Stomach smooth muscle (tissue), 2 donors: ENCODE data around the gene P2RY14.

ENCODE experiments used
- H3K27ac ChIP-seq: one replicate; pipeline ENCODE4 v1.7.0; 2013; ENCODE audit warnings: mild to moderate bottlenecking, low read length, inconsistent platforms
- H3K27me3 ChIP-seq, 2 donors: one replicate each; pipeline ENCODE4 v1.7.0; 2013; ENCODE audit warnings: low read length in 2 of 2; ENCODE audit not compliant: insufficient read depth in 2 of 2, control insufficient read depth in 1 of 2
- H3K36me3 ChIP-seq, 2 donors: one replicate each; pipeline ENCODE4 v1.7.0; 2013; ENCODE audit warnings: low read length in 2 of 2; ENCODE audit not compliant: control insufficient read depth in 2 of 2, insufficient read depth in 2 of 2
- H3K4me1 ChIP-seq: one replicate; pipeline ENCODE4 v1.7.0; 2013; ENCODE audit warnings: low read length; ENCODE audit not compliant: control insufficient read depth, insufficient read depth
- H3K4me3 ChIP-seq, 2 donors: one replicate each; pipeline ENCODE4 v1.7.0; 2013; ENCODE audit warnings: low read length in 2 of 2
- H3K9ac ChIP-seq, 2 donors: one replicate each; pipeline ENCODE4 v1.7.0; 2013; ENCODE audit warnings: low read length in 2 of 2, mild to moderate bottlenecking in 1 of 2
- H3K9me3 ChIP-seq, 2 donors: one replicate each; pipeline ENCODE4 v1.7.0; 2013; ENCODE audit warnings: low read length in 2 of 2; ENCODE audit not compliant: control insufficient read depth in 2 of 2
- donor health status: healthy.
- donor health status: Pancreatic carcinoma.

P2RY14 gene

GRCh38 chr3:151282921-151283320 lies 4.6 kb upstream of the P2RY14 start:
- Histone ChIP-seq H3K4me3 (no peak overlapping the region), H3K9me3 (no peaks in the 10 kb centered on the region), H3K27ac (no peak overlapping the region), H3K27me3 (no peaks in the 10 kb centered on the region), H3K9ac (no peak overlapping the region), H3K4me1 (peaks cover 3% of the 10 kb centered on the region), H3K36me3 (no peaks in the 10 kb centered on the region)

DNA sequence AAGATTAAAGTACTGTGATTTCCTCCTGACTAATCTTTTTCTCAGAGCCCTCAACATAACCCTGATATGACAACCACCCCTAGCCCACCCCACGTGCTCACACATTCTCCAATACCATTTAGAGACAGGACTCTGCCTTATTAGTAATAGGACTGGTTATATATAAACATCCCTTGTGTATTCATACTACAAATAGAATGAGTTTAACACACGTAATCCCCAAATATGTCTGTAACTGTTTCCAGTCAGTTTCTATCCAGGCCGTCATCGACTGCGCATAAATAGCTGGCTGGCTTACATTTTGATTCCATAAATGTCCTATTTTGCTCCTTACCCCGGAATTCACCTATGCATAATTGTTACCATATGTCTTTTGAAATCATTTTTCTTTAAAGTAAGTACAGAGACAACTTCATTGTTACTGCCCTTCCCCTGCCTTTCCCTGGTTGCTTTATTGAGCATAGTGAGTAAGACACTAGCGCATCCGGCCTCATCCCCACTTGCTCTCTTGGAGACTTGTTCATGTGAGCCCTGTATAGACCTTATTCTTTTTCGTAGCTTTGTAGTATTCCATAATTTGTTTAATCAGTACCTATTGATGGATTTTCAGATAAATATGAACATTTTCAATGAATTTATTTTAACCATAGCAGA lies 3.5 kb upstream of the P2RY14 start:
- Histone ChIP-seq H3K4me1 (peaks cover 3% of the 10 kb centered on the region), H3K36me3 (no peaks in the 10 kb centered on the region), H3K4me3 (no peak overlapping the region), H3K9me3 (no peaks in the 10 kb centered on the region), H3K9ac (no peak overlapping the region), H3K27me3 (no peaks in the 10 kb centered on the region), H3K27ac (no peak overlapping the region)

DNA sequence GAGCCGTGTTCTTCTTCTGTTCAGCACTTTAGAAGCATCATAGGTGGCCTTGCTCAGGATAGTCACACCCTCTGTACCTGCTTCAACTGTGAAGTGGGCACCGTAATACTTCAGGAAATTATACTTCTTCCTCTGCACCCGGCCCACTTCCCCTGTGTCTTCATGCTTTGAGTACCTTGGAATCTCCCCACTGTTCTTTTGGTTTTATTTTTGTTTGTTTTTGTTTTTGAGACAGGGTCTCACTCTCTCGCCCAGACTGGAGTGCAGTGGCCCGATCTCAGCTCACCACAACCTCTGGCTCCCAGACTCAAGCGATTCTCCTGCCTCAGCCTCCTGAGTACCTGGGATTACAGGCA lies 1.7 kb downstream of the P2RY14 start:
- H3K4me3 ChIP-seq, result peak overlapping the region in 1 of 2 donors; percentile 35
- no peak overlapping the region for H3K27ac ChIP-seq
- no peaks in the 10 kb centered on the region for H3K36me3 ChIP-seq

GRCh38 chr3:151276038-151276686 lies 2.2 kb downstream of the P2RY14 start:
- Histone ChIP-seq H3K36me3 (no peaks in the 10 kb centered on the region), H3K4me3 (peak overlapping the region in 1 of 2 donors; percentile 35), H3K9me3 (no peaks in the 10 kb centered on the region), H3K9ac (no peak overlapping the region), H3K4me1 (no peaks in the 10 kb centered on the region), H3K27ac (no peak overlapping the region), H3K27me3 (no peaks in the 10 kb centered on the region)

More for the DNA sequence above, 1.7 kb downstream of the P2RY14 start:
- H3K27me3 ChIP-seq, result no peaks in the 10 kb centered on the region
- H3K9ac ChIP-seq, result no peak overlapping the region
- H3K9me3 ChIP-seq, result no peaks in the 10 kb centered on the region
- H3K4me1 ChIP-seq, result no peaks in the 10 kb centered on the region

DNA sequence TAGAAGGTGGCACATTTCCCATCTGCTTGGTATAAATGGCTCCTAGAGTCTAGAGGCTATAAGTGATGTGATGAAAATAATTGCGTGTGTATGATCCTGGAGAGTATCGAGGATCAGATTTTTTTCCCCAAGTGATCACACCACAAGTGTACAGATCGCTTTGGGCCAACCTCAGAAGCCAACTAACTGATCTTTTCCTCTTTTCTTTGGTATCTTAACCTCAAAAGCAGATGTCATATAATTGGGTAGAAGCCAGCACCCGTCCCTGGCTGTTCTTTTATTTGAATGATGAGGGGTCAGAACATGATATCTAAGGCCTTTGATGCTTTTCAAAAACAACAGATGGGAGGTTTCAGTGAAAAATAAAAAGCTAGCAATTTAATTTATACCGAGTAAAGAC lies 3.3 kb downstream of the P2RY14 start:
- Histone ChIP-seq H3K36me3 (no peaks in the 10 kb centered on the region), H3K9ac (no peak overlapping the region), H3K9me3 (no peaks in the 10 kb centered on the region), H3K4me1 (no peaks in the 10 kb centered on the region), H3K27ac (no peak overlapping the region), H3K4me3 (no peak overlapping the region), H3K27me3 (no peaks in the 10 kb centered on the region)

DNA sequence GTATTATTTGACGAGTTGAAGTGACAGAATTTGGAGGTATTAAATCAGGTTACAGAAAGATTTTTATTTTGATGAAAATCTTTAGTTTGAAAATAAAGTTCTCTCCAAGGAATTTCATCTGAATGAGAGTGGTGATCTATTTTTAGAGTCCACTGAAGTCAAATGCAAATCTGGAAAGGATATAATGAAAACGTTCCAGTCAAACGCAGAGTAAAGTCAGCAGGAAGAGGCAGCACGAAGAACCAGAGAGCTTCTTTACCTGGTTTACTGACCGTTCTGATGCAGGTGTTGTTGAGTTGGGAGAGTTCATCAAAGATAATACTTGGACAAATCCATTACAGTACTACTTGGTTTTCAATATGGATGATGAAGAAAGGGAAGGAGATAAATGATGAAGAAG lies 8.7 kb downstream of the P2RY14 start:
- no peaks in the 10 kb centered on the region for H3K9me3 ChIP-seq
- H3K4me3 ChIP-seq, result peak overlapping the region in 1 of 2 donors; percentile 2
- no peak overlapping the region for H3K9ac ChIP-seq
- no peak overlapping the region for H3K27ac ChIP-seq
- H3K4me1 ChIP-seq, result peaks cover 20% of the 10 kb centered on the region
- H3K27me3 ChIP-seq, result no peaks in the 10 kb centered on the region
- no peaks in the 10 kb centered on the region for H3K36me3 ChIP-seq

DNA sequence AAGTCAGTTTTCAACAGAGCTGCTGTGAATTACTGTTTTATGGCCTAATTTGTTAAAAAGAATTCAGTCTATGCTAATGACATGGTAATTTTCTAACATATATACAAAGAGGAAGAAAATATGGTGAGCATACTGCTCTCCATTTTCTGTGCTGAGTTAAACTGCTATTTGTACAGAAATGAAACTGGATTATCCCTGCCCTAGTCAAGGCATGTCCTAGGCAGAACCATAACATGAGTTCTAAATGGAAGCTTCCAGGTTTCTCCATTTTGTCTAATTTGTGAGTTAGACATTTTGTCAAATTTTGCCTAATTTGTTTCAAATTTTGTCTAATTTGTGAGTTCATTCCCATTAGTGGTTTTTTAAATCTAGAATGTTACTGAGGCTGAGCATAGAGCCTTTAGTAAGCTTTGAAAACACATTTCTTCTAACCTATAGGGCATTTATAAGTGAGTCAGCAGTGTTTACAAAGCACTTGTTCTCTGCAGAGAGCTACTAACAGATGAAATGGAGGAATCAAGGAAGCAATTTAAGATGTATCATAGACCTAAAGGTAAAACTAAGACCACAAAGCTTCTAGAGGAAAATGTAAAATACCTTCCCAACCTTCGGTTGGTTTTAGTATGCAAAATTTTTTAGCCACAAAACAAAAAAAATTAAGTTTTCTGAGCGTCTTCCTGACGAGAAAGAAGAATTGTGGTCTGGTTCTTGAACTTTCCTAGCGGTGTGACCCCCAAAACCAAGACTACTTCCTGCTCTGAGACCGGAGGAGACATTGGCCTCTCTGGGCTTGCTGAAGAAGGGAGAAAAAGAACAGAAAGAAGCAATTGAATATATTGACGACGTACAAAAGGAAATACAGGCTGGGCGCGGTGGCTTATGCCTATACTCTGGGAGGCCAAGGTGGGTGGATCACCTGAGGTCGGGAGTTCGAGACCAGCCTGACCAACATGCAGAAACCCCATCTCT lies 9.8 kb downstream of the P2RY14 start:
- Histone ChIP-seq H3K27me3 (no peaks in the 10 kb centered on the region), H3K36me3 (no peaks in the 10 kb centered on the region), H3K4me3 (no peak overlapping the region), H3K9ac (no peak overlapping the region), H3K27ac (no peak overlapping the region), H3K9me3 (no peaks in the 10 kb centered on the region), H3K4me1 (peaks cover 22% of the 10 kb centered on the region)

- Histone ChIP-seq H3K27me3 (no peaks in the 10 kb centered on the region), H3K36me3 (no peaks in the 10 kb centered on the region), H3K27ac (peak overlapping the region; percentile 66), H3K4me1 (peaks cover 22% of the 10 kb centered on the region), H3K9me3 (no peaks in the 10 kb centered on the region), H3K9ac (no peak overlapping the region), H3K4me3 (no peak overlapping the region)
These were observed 11.3 kb downstream of the P2RY14 start for GRCh38 chr3:151267066-151267465.

DNA sequence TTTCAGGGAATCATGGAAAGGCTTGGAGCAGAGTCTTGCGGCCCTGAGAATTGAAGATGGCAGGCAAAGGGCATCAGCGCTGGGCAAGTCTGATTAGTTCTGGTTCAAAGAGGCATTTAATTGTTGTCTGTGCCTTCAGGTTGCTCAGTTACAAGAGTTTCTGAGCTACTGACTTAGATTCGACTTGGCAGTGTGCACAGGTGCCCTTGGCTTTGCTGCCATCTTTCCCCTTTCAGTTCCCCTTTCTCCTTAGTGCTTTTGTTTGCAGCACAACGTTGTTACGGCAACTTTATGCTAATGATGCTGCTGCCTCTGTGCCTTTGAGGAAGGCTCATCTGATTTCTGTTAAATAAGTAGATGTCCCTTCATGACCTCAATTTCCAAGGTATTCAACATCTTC lies 12.5 kb downstream of the P2RY14 start:
- H3K9ac ChIP-seq, result peak overlapping the region in 1 of 2 donors; percentile 46
- peaks cover 22% of the 10 kb centered on the region for H3K4me1 ChIP-seq
- peak overlapping the region in 1 of 2 donors; percentile 10 for H3K4me3 ChIP-seq
- H3K27ac ChIP-seq, result peak overlapping the region; percentile 66
- H3K36me3 ChIP-seq, result no peaks in the 10 kb centered on the region
- no peaks in the 10 kb centered on the region for H3K9me3 ChIP-seq
- H3K27me3 ChIP-seq, result no peaks in the 10 kb centered on the region

- H3K4me3 ChIP-seq, result no peak overlapping the region
- H3K27ac ChIP-seq, result peak overlapping the region; percentile 66
- peak overlapping the region in 1 of 2 donors; percentile 46 for H3K9ac ChIP-seq
- no peaks in the 10 kb centered on the region for H3K9me3 ChIP-seq
- H3K27me3 ChIP-seq, result no peaks in the 10 kb centered on the region
- H3K4me1 ChIP-seq, result peaks cover 22% of the 10 kb centered on the region
- H3K36me3 ChIP-seq, result peaks cover 0 to 2% of the 10 kb centered on the region in 2 donors
These were observed 13.2 kb downstream of the P2RY14 start for GRCh38 chr3:151265166-151265565.
